NK-92 treated with Interleukin-12 subunit alpha and Interleukin-12 subunit beta, amount 100 ng/mL, for 24 hours (cell line): ENCODE results near the gene SAMM50.

Experiments used
- DNase-seq: peaks from one replicate; lab custom pipeline; 2025; lab: John Stamatoyannopoulos, UW

Gene SAMM50

DNA sequence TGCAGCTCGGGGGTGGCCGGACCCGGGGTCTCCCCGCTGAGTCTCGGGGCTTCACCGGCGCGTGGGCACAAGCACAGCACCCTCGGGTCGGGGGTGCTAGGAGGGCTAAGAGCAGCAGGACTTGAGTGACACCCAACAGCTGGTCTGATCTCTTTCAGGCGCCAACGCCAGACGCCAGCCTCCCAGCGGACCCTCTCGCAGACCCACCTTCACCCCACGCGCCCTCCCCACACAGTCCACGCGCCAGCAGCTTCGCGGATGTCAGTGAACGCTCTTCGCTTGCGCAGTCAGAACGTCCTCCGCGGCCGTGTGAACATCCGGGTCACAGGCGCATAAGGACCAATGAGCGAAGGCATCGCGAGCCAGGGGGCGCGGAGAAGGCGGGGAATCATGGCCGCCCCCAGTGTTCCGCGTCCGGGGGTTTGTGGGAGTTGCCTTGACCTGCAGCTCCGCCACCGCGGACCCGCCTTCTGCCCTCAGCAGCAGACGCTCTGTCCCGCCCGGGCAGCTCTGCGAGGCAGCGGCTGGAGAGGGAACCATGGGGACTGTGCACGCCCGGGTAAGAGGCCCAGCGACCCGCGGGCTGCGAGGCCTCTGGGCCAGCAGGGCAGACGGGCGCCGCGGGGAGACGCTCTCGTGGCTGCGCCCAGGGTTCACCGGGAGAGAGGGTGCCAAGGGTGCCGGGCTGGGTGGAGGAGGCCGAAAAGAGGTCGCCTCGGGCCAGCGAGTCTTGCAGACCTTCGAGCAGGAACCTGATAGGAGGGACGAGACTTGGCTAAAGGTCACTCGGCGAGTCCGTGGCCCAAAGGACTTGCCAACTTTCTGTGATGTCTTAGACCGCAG, at the start of gene SAMM50:
Gene SAMM50 (plus strand): TSS at position 403 of the 843 bp plus-strand sequence. CDS start 136 bp downstream, at position 539.
- DNase-seq: peak; percentile 75

DNA sequence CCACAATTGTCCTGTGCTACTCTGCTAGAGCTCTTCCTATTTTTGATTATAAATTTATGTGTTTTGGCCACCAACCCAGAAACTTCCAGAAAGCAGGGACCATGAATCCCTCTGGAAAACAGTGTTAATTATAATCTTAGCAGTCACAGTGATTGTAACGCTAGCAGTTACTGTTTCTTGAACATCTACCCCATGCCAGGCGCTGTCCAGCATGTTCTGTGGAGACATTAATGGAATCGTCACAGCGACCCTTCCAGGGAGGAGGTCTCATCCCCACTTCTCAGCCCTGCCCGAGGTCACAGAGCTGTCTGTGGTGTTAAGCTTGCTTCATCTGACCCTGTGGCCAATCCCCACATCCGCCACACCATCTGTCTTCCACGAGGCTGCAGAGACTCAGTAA, 49.6 kb upstream of the SAMM50 start:
- DNase-seq: no peak

DNA sequence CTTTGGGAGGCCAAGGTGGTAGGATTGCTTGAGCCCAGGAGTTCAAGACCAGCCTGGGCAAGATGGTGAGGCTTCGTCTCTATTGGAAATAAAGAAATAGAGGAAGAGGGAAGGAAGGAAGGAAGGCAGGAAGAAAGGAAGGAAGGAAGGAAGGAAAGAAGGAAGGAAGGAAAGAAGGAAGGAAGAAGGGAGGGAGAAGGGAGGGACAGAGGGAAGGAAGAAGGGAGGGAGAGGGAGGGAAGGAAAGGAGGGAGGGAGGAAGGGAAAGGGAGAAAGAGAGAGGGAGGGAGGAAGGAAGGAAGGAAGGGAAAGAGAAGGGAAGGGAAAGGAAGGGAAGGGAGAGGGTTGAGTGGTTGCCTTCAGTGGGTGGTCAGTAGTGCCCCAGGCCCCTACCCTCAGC, 45.5 kb upstream of the SAMM50 start:
- DNase-seq: no peak

DNA sequence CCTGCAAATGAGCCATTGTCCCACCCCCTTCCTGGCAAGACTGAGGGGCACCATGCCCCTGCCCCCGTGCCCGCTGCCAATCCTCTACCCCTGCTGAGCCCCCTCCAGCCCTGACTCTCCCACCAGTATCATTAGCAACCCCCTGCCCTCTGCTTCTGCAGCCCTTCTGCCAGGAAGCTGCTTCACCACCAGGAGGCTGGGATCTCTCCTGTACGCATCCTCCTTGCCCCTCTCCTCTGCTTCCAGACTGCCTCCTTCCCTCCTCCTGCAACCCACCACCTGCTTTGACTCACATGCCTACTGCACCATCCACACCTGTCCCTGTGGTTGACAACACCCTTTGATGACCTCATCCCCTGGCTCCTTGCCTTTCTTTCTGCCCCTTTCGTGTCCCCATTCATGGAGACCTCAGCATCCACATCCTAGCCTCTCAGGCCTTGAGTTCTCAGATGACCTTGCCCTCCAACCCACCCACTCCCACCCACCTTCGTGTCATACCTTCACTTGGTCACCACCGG, 45.0 kb upstream of the SAMM50 start:
- no peak for DNase-seq

DNA sequence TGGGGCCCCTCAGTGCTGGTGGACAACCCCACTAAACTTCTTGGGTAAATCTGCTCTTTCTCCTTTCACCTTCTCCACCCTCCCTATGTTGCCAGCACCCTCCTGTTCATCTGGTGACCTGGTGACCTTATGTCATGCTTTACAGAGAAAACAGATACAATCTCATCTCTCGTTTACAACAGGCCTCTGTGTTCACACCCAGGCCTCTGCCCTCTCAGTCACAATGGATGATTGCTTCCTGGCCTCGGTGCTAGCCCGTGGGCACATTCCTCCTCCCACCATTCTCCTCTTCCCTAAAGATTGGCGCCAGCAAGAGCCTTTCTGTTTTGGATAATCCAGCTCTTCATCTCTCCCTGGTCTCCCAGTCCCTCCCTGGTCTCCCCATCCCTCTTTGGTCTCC, 43.9 kb upstream of the SAMM50 start:
- no peak for DNase-seq

DNA sequence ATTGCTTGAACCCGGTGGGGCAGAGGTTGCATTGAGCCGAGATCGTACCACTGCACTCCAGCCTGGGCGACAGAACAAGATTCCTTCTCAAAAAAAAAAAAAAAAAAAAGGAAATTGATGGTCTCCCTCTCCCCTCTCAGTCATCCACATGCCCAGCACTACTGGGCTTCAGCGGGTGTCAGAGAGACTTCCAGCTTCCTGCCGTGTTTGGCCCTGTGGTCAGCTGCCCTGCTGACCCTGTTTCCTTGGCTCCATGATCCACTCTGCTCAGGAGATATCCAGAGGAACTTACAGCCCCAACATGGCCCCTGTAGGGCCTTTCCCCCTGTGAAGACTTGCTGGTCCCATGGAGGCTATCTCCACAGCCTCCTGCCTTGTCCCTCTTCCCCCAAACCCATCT, 37.7 kb upstream of the SAMM50 start:
- DNase-seq: no peak

DNA sequence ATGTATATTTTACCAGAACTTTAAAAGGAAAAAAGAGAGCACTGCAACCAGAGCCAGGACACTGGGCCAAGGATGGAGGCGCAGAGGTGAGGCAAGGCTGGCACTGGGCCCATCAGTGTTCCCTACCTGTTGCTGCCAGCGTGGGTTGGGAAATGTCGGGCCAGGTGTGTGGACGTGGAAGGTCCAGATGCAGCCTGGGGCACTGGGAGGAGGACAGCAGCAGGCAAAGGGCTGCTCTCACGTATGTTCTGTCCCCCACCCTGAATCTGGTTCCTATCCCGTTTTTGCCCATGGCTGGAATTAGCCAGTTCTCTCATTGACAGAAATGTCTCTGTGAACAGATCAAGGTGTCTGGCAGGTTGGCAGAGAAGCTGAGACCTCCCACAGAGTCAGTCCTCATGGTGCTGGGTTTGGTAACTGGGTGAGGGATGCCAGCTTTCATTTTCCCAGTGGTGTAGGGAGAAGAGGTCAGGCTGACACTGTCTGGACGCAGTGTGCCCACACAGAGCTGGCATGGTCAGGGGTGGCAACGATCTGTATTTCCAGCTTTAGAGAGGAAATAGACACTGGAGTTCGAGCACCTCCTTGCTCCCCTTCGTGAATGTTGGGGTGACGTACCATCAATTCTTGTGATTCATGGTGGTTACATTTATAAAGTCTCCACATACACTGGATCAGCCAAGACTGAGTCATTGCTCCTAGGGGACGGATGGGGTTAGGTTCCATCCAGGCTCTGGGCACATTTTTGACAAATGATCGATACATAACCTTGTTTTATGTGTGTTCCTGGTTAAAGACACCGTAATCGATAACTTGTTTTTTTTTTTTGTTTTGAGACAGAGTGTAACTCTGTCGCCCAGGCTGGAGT, 35.9 kb upstream of the SAMM50 start:
- no peak for DNase-seq

DNA sequence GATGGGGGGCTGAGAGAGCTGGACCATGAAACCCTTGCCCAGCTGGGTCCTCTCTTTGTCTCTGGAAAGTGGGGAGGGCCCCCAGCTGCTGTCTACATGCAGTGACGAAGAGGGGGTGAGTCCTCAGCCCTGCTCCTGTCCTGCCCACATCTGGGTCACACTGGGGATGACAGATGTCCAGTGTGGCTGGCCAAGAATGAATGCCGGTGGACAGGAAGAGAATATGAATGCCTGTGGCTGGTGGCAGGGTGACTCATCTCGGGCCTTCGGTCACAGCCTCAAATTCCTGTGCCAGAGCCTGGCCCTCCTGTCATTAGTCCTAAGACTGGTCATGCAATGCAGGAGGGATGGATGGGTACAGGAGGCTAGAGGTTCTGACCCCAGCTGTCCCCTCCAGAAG, 33.9 kb upstream of the SAMM50 start:
- no peak for DNase-seq

DNA sequence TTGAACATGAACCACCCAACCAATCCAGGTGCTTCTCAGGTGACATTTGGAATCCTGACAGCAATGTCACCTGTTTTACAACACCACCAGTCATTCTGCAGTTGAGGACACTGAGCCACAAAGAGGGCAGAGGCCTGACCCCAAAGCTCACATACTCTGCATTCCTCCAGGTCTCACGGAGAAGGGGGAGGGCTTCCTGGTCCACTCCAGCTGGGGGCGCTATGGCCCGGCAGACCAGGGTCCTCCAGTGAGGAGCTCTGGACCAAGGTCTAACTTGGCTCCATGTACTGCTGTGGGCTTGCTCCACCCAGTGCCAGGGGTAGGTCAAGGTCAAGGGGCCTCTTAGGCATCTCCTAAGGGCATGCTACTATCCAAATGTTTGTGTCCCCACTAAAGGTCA, 33.1 kb upstream of the SAMM50 start:
- no peak for DNase-seq

DNA sequence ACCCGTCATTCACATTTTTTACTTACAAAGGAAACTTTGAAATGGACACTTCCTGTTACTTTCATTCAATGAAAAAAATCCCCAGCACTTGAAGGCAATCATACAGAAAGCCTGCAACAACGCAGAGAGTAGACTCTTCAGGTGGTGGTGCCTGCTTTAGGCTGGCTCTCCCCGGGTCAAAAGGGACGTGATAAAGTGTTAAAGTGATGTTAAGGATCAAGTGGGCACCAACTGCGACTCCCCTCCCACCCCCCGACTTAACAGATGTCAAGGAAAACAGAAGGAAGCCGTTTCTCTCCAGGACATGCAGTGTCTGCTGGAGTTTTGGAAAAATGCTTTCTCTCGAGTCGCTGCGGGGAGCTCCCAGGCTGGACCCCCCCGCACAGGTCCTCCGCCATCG, 32.1 kb upstream of the SAMM50 start:
- no peak for DNase-seq

DNA sequence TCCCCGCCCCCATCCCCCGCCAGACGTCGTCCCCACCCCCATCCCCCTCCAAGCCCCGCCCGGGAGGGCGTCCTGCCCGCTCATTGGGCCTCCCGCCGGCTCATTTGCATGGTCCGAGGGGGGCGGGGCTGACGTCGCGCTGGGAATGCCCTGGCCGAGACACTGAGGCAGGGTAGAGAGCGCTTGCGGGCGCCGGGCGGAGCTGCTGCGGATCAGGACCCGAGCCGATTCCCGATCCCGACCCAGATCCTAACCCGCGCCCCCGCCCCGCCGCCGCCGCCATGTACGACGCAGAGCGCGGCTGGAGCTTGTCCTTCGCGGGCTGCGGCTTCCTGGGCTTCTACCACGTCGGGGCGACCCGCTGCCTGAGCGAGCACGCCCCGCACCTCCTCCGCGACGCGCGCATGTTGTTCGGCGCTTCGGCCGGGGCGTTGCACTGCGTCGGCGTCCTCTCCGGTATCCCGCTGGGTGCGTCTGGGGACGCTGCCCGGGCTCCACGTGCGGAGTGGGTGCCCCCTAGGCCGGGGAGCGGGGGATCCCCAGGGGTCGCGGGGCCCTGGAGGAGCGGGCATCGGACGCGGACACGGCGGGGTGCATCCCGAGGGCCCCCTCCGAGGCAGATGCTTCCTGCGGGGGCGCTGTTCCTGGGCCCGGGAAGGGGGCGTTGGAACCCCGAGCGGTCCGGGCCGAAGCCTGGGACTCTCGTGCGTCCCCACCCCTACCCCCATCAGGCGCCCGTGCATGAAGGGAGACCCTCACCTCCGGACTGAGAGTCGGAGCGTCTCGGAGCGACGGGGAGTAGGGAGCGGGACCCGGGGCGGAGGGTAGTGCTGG, 31.4 kb upstream of the SAMM50 start, which contains the start of gene PNPLA3:
Gene PNPLA3 (plus strand): TSS at position 175 of the 834 bp plus-strand sequence. CDS start 107 bp downstream, at position 282.
- DNase-seq: no peak

DNA sequence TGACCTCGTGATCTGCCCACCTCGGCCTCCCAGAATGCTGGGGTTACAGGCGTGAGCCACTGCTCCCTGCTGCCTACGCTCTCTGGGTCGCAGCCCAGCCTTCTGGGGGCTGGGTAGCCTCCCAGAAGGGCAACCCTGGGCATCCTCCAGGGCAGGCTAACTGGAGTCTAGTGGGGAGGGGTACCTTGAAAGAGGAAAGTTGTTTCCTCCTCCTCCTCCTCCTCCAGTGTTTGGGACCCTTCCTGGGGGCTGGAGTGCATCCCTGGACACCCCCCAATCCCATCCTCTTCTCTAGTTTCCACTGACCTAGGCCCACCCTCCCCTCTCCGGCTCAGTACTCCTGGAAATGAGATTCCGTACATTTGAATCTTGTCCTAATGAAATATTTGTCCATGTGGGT, 30.4 kb upstream of the SAMM50 start:
- no peak for DNase-seq

DNA sequence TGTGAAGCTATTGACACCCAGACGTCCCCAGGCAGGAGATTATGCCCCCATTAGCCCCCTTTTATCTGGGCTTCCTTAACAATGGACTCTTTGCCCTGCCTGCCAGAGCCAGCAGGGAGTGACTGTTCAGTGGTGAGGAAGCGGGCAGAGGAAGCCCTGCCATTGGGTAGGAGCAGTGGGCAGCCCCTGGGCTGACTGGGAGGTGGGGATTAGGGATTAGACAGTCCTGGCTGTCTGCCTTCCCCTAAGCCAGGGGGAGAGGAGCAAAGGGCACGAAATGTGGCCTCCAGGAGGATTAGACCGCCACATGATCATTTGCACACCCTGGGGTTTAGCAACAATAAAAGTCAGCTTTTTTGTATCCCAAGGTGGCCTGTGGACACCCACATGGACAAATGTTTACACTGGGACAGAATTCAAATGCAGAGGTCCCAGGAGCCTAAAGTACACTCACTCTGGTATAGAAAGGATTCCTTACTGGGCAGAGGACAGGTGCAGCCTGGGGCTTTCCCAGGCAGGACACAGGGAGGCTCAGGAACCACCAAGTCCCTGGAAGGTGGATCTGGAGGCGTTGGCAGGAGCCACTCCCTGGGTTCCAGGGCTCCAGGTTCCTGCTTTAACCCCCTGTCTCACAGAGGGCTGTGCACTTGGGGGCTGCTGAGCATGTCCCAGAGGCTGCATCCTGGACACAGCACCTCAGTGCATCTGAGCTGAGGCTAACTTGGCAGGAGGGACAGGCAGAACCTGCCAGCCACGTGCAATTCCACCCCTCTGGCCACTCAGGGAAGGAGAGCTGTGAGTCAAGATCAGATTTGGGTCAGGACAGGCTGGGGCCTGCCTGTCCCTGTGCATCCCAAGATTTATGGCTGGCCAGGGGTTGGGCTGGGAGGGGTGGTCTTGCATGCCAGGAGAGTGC, 29.6 kb upstream of the SAMM50 start:
- no peak for DNase-seq

DNA sequence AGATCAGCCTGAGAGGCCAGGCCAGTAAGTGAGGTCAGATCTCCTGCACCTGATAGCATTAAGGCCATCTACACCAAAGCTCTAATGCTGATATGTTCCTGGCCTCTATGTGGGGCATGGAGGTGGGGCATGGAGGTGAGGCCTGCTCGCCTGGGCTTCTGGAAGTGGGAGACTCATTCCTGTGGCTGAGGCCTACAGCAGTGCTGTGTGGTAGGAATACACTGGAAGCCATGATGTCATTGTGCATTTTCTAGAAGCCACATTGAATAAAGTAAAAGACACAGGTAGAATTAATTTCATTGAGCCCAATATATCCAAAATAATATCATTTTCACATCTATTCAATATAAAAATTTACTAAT, 28.9 kb upstream of the SAMM50 start:
- no peak for DNase-seq

DNA sequence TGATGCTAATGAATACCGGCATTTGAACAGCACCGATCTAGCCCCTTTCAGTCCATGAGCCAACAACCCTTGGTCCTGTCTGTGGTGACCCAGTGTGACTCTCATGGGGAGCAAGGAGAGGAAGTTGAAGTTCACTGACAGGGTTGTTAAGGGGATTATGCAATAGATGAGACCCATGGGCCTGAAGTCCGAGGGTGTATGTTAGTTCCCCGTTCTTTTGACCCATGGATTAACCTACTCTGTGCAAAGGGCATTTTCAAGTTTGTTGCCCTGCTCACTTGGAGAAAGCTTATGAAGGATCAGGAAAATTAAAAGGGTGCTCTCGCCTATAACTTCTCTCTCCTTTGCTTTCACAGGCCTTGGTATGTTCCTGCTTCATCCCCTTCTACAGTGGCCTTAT, 26.8 kb upstream of the SAMM50 start:
- no peak for DNase-seq

DNA sequence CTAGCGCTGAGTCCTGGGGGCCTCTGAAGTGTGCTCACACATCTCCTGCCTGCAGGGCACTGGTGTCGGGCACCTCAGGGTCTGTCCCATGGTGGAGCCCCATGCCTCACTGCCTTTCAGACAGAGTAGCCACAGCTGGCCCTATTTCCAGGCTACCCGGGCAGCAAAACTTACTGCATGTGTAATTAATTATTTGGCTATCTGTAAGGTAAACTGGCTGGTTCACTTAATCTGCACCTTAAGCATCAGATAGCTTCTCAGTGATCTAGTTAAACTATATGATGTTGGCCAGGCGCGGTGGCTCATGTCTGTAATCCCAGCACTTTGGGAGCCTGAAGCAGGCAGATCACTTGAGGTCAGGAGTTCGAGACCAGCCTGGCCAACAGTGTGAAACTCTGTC, 26.3 kb upstream of the SAMM50 start:
- no peak for DNase-seq

DNA sequence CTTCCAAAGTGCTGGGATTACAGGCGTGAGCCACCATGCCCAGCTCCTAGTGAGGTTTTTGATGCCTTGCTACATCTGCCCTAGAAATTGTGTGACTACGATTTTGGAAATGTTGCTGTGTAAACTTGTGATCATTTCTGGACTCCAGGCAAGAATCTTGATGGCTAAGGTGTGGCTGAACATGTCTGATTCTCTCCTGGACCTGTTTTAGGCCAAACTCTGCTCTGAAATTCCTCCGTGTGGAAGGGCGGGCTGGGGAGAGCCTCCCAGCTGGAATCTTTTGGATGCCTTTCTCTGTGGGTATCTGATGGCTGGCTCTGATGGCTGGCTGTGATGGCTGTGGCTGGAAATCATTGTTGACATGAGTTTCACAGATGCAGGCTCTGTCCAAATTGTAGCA, 23.5 kb upstream of the SAMM50 start:
- no peak for DNase-seq

DNA sequence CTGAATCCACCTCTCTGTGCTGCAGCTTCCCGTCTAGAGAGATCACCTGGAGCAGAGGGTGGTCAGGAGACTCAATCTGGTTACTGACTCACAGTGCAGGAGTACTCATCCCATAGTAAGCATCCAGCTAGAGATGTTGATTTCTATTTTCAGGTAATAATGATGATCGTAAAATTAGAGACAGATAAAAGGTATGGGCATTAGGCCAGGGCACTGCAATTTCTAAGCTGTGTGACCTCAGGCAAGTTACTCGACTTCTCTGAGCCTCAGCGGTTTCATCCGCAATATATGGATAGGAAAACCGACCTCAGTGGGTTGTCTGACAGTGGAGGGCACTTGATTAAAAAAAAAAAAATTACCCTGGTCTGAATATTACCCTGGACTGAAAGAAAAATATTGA, 13.8 kb upstream of the SAMM50 start:
- no peak for DNase-seq

DNA sequence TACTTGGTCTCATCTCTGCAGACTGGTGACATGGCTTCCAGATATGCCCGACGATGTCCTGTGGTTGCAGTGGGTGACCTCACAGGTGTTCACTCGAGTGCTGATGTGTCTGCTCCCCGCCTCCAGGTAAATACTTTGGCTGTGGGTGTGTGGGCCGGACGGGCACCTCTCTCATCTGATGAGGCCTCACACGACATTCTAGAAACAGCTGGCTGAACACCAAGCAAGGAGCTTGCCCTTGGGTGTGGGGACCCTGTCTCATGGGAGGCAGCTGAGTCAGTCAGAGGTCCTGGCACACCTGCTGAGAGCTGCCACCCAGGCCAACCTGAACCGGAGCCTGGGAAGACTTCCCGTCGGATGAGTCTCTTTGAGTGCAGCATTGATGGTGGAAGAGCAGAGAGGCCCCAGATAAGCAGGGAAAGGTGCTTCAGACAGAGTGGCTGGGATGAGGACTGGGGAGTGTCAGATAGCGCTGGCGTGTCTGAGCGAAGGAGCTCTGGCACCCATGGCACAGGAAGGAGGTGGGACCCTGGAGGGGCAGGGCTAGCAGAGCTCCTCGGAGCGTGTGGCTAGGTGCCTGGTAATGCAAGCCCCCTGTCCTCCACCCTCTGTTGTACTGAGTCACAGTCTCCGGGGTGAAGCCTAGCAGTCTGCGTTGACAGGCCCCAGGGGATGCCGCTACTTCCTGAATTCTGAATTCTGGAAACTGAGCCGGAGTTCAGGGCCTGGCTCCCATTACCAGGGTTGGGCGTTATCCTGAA, 10.4 kb upstream of the SAMM50 start:
- no peak for DNase-seq
